GM23338 (cell line): ENCODE results near the gene KIAA1614. TPM values are rescaled to one million over a fixed set of nuclear protein-coding genes. Genes with fewer than 3 reads are reported as not detected.
"Not testable (repeated sequence)": the region's sequence is repeated elsewhere in the genome, so short reads cannot be mapped to it uniquely, and the experiment has no call there.

ENCODE experiments used
- ATAC-seq: fragments of 200-7000 bp; cut with Tn5 transposase; 3 replicates; pipeline ENCODE4 v1.9.1; 2020
- DNase-seq: peaks from one replicate; pipeline ENCODE4 v3.0.0-alpha.2; 2015; ENCODE audit warnings: low spot score
- H2AFZ ChIP-seq: fragments of 200-600 bp; sonication (generic); 2 replicates; pipeline ENCODE4 v1.8.0; 2016; ENCODE audit warnings: antibody characterized with exemption, mild to moderate bottlenecking, moderate library complexity
- H3F3A ChIP-seq: fragments of 200-600 bp; sonication (generic); replicated peaks from 2 replicates; pipeline ENCODE4 v1.8.0; 2017; ENCODE audit warnings: antibody characterized with exemption, mixed run types, low read depth
- H3K27ac ChIP-seq: fragments of 200-600 bp; sonication (generic); 2 replicates; pipeline ENCODE4 v1.6.1; 2016; ENCODE audit warnings: low read depth
- H3K27me3 ChIP-seq: fragments of 200-600 bp; sonication (generic); 2 replicates; pipeline ENCODE4 v1.8.0; 2016; ENCODE audit warnings: mild to moderate bottlenecking, mixed run types, moderate library complexity; ENCODE audit not compliant: insufficient read depth
- H3K36me3 ChIP-seq: fragments of 200-600 bp; sonication (generic); 2 replicates; pipeline ENCODE4 v1.8.0; 2016; ENCODE audit warnings: mild to moderate bottlenecking; ENCODE audit not compliant: insufficient read depth
- H3K4me1 ChIP-seq: fragments of 200-600 bp; sonication (generic); 2 replicates; pipeline ENCODE4 v1.8.0; 2016; ENCODE audit warnings: mild to moderate bottlenecking, moderate library complexity; ENCODE audit not compliant: insufficient read depth
- H3K4me2 ChIP-seq: fragments of 200-600 bp; sonication (generic); 2 replicates; pipeline ENCODE4 v1.7.1; 2017; ENCODE audit warnings: mixed run types
- H3K4me3 ChIP-seq: fragments of 200-600 bp; sonication (generic); 2 replicates; pipeline ENCODE4 v1.6.1; 2016; ENCODE audit warnings: mixed run types
- H3K79me2 ChIP-seq: fragments of 200-600 bp; sonication (generic); replicated peaks from 2 replicates; pipeline ENCODE4 v1.8.0; 2017; ENCODE audit warnings: mild to moderate bottlenecking; ENCODE audit not compliant: insufficient read depth
- H3K9me2 ChIP-seq: fragments of 200-600 bp; sonication (generic); 2 replicates; pipeline ENCODE4 v1.8.0; 2017; ENCODE audit not compliant: insufficient read depth
- H4K20me1 ChIP-seq: fragments of 200-600 bp; sonication (generic); replicated peaks from 2 replicates; pipeline ENCODE4 v1.8.0; 2017; ENCODE audit warnings: mild to moderate bottlenecking; ENCODE audit not compliant: insufficient read depth
- H3K27ac Mint-ChIP-seq: 2 replicates; pipeline ENCODE4 v1.8.0; 2020; ENCODE audit warnings: inconsistent platforms, mild to moderate bottlenecking, moderate library complexity, mixed read lengths
- H3K27me3 Mint-ChIP-seq: 3 replicates; pipeline ENCODE4 v1.8.0; 2022; ENCODE audit warnings: low read depth, mild to moderate bottlenecking, moderate library complexity, mixed read lengths, inconsistent platforms; ENCODE audit not compliant: insufficient read depth, poor library complexity
- H3K36me3 Mint-ChIP-seq: 3 replicates; pipeline ENCODE4 v1.8.0; 2021; ENCODE audit warnings: low read depth, mild to moderate bottlenecking, inconsistent platforms, moderate library complexity, mixed read lengths
- H3K4me1 Mint-ChIP-seq: 3 replicates; pipeline ENCODE4 v1.8.0; 2020; ENCODE audit warnings: mild to moderate bottlenecking, inconsistent platforms, mixed read lengths
- H3K4me3 Mint-ChIP-seq: 3 replicates; pipeline ENCODE4 v1.8.0; 2021; ENCODE audit warnings: moderate library complexity, mild to moderate bottlenecking, inconsistent platforms, mixed read lengths
- H3K9me3 Mint-ChIP-seq: 3 replicates; pipeline ENCODE4 v1.8.0; 2020; ENCODE audit warnings: moderate library complexity, mild to moderate bottlenecking, inconsistent platforms, mixed read lengths
- CREB1 ChIP-seq: fragments of 250-450 bp; sonication (Bioruptor Pico); IDR thresholded peaks from 2 replicates; pipeline ENCODE4 v1.5.0; 2020; ENCODE audit warnings: low read depth, mild to moderate bottlenecking, moderate library complexity
- CTCF ChIP-seq, 2 experiments: fragments of 200-600 bp in 1 of 2; sonication (generic) in 1 of 2; conservative IDR thresholded peaks; 2 replicates each; pipeline versions ENCODE4 v1.5.1 to v1.6.1; 2016 to 2017; ENCODE audit warnings: antibody characterized with exemption in 2 of 2, low read depth in 2 of 2, mild to moderate bottlenecking in 2 of 2, moderate library complexity in 1 of 2
- ETS1 ChIP-seq: IDR thresholded peaks from 2 replicates; pipeline ENCODE4 v1.6.1; 2016; ENCODE audit warnings: antibody characterized with exemption
- EZH2 ChIP-seq: fragments of 200-600 bp; sonication (generic); IDR thresholded peaks from one replicate; pipeline ENCODE4 v1.8.0; 2017; ENCODE audit warnings: antibody characterized with exemption, mild to moderate bottlenecking, low read depth; ENCODE audit not compliant: unreplicated experiment
- EZH2phosphoT487 ChIP-seq: fragments of 200-600 bp; sonication (generic); IDR thresholded peaks from one replicate; pipeline ENCODE4 v1.8.1; 2018; ENCODE audit warnings: antibody characterized with exemption; ENCODE audit not compliant: unreplicated experiment
- JUNB ChIP-seq: IDR thresholded peaks from one replicate; pipeline ENCODE4 v1.6.1; 2016; ENCODE audit warnings: antibody characterized with exemption; ENCODE audit not compliant: unreplicated experiment
- NANOG ChIP-seq: IDR thresholded peaks from 2 replicates; pipeline ENCODE4 v1.6.1; 2016; ENCODE audit warnings: antibody characterized with exemption, borderline replicate concordance
- POLR2AphosphoS5 ChIP-seq: IDR thresholded peaks from 2 replicates; pipeline ENCODE4 v1.6.1; 2016; ENCODE audit warnings: antibody characterized with exemption, low read depth
- STAT1 ChIP-seq: IDR thresholded peaks from one replicate; pipeline ENCODE4 v1.6.1; 2016; ENCODE audit warnings: antibody characterized with exemption; ENCODE audit not compliant: unreplicated experiment
- ZNF462 ChIP-seq: fragments of 250-450 bp; sonication (Bioruptor Pico); IDR thresholded peaks from 2 replicates; pipeline ENCODE4 v1.5.0; 2020; ENCODE audit warnings: mild to moderate bottlenecking, moderate library complexity
- polyA plus RNA-seq: library from polyadenylated mRNA; unstranded; fragments of >200 nt; fragmentation: Nextera tagmentation; extraction: Ambion mirVana; gene quantifications from 2 replicates; pipeline ENCODE4 v1.2.1, GENCODE V29; 2016
- total RNA-seq: library from RNA; depleted of rRNA; stranded (reverse); fragments of >200 nt; shearing (Covaris generic); gene quantifications from 2 replicates; pipeline ENCODE4 v1.2.3, GENCODE V29; 2014

KIAA1614 gene
- total and polyA plus RNA-seq, 2 experiments from 2014 or later: 1.1 to 1.8 TPM

GRCh38 chr1:180954801-180955165 lies 42.1 kb downstream of the KIAA1614 start (continued):
- no peak for TF ChIP-seq ZNF462 (CRISPR knock-in tag)
- no peak for TF ChIP-seq EZH2phosphoT487
- no peak for TF ChIP-seq STAT1
- TF ChIP-seq NANOG: no peak
- no peak for TF ChIP-seq CREB1

- Histone ChIP-seq H3K79me2 (no peaks in the 10 kb centered on the region; the same call in 1 of the 2 replicates), H3K27ac (no peak overlapping the region), H3K9me2 (no peaks in the 10 kb centered on the region), H3K4me1 (0 out of 2 replicates have a peak, but pooled peaks cover 3% of the 10 kb centered on the region), H3K4me2 (no peak overlapping the region), H3K4me3 (no peak overlapping the region), H2AFZ (no peak overlapping the region), H4K20me1 (no peaks in the 10 kb centered on the region; the same call in 1 of the 2 replicates), H3K36me3 (peaks cover 8% of the 10 kb centered on the region; the same call in 1 of the 2 replicates), H3K27me3 (no peaks in the 10 kb centered on the region), H3F3A (peaks cover 6% of the 10 kb centered on the region; the same call in 1 of the 2 replicates)
- peaks cover 8% of the 10 kb centered on the region for H3K27me3 Mint-ChIP-seq
- DNase-seq (peak; percentile 44), ATAC-seq (peak; percentile 8)
- TF ChIP-seq POLR2AphosphoS5 (no peak), CTCF (conservative IDR thresholded peaks at IDR 0.05; ENCODE audit: low read depth in 2 of 2) (no peak), NANOG (no peak), EZH2 (no peak), JUNB (no peak), ETS1 (no peak), CREB1 (no peak)
- H3K36me3 Mint-ChIP-seq: peaks cover 34% of the 10 kb centered on the region
- peaks cover 24% of the 10 kb centered on the region for H3K4me1 Mint-ChIP-seq
- H3K4me3 Mint-ChIP-seq: no peak overlapping the region
- H3K27ac Mint-ChIP-seq: no peak overlapping the region
- H3K9me3 Mint-ChIP-seq: peaks cover 21% of the 10 kb centered on the region
Observed at GRCh38 chr1:180956028-180956640, 43.4 kb downstream of the KIAA1614 start.

- H3K4me1 Mint-ChIP-seq: peaks cover 21% of the 10 kb centered on the region; the same call in 2 of the 3 replicates
- H3F3A ChIP-seq, ATAC-seq, H3K36me3 ChIP-seq, H3K79me2 ChIP-seq, H3K4me1 ChIP-seq, H3K27me3 Mint-ChIP-seq, H4K20me1 ChIP-seq, H3K4me3 ChIP-seq, H3K9me2 ChIP-seq, H2AFZ ChIP-seq, H3K27ac ChIP-seq, H3K4me3 Mint-ChIP-seq, H3K4me2 ChIP-seq, H3K27me3 ChIP-seq, H3K27ac Mint-ChIP-seq, DNase-seq: not testable (repeated sequence)
- H3K36me3 Mint-ChIP-seq: peaks cover 51% of the 10 kb centered on the region
- H3K9me3 Mint-ChIP-seq: peaks cover 21% of the 10 kb centered on the region
Observed at GRCh38 chr1:180959620-180960019, 46.9 kb downstream of the KIAA1614 start.
